Type B pancreatic cell (in vitro differentiated cells): ENCODE data around the gene OPALIN. TPM values are rescaled to one million over a fixed set of nuclear protein-coding genes. Genes with fewer than 3 reads are reported as not detected.

ENCODE experiments used
- DNase-seq: peaks from one replicate; pipeline ENCODE4 v3.0.0; 2021; ENCODE audit warnings: mixed read lengths; ENCODE audit not compliant: unreplicated experiment; ENCODE audit errors: extremely low spot score
- H3K27ac Mint-ChIP-seq: 2 replicates; pipeline ENCODE4 v1.8.0; 2021; ENCODE audit warnings: mild to moderate bottlenecking, mixed read lengths
- H3K27me3 Mint-ChIP-seq: 2 replicates; pipeline ENCODE4 v1.8.0; 2021; ENCODE audit warnings: mixed read lengths
- H3K36me3 Mint-ChIP-seq: 2 replicates; pipeline ENCODE4 v1.8.0; 2021; ENCODE audit warnings: mixed read lengths
- H3K4me1 Mint-ChIP-seq: one replicate; pipeline ENCODE4 v1.8.0; 2021; ENCODE audit warnings: mixed read lengths; ENCODE audit not compliant: unreplicated experiment
- H3K4me3 Mint-ChIP-seq: 2 replicates; pipeline ENCODE4 v1.8.0; 2021; ENCODE audit warnings: mild to moderate bottlenecking, mixed read lengths
- H3K9me3 Mint-ChIP-seq: 2 replicates; pipeline ENCODE4 v1.8.0; 2021; ENCODE audit warnings: mixed read lengths
- CTCF ChIP-seq: fragments of 200-600 bp; sonication (generic); conservative IDR thresholded peaks from 2 replicates; pipeline ENCODE4 v1.5.0; 2021; ENCODE audit warnings: antibody characterized with exemption, mild to moderate bottlenecking
- total RNA-seq: library from RNA; stranded (reverse); gene quantifications from 2 replicates; pipeline ENCODE4 v1.2.1, GENCODE V29; 2021; ENCODE audit warnings: low replicate concordance

The OPALIN gene
- total RNA-seq, 1 donor from 2014 or later: not detected

GRCh38 chr10:96389785-96390184 is 31.0 kb upstream of the OPALIN start:
- peaks cover 48% of the 10 kb centered on the region for H3K27me3 Mint-ChIP-seq
- peaks cover 6% of the 10 kb centered on the region for H3K4me1 Mint-ChIP-seq
- H3K9me3 Mint-ChIP-seq: no peaks in the 10 kb centered on the region
- no peak for TF ChIP-seq CTCF
- no peak overlapping the region for H3K27ac Mint-ChIP-seq
- no peak for DNase-seq
- no peak overlapping the region for H3K4me3 Mint-ChIP-seq
- no peaks in the 10 kb centered on the region for H3K36me3 Mint-ChIP-seq

GRCh38 chr10:96387601-96388000 is 28.8 kb upstream of the OPALIN start:
- H3K27me3 Mint-ChIP-seq: peaks cover 31% of the 10 kb centered on the region
- no peaks in the 10 kb centered on the region for H3K36me3 Mint-ChIP-seq
- no peak overlapping the region for H3K4me3 Mint-ChIP-seq
- peaks cover 6% of the 10 kb centered on the region for H3K4me1 Mint-ChIP-seq
- no peak overlapping the region for H3K27ac Mint-ChIP-seq
- no peak for DNase-seq
- no peak for TF ChIP-seq CTCF
- H3K9me3 Mint-ChIP-seq: peaks cover 2% of the 10 kb centered on the region

GRCh38 chr10:96387161-96387560 is 28.4 kb upstream of the OPALIN start:
- Mint-ChIP-seq H3K27ac (no peak overlapping the region), H3K9me3 (peaks cover 4% of the 10 kb centered on the region), H3K36me3 (no peaks in the 10 kb centered on the region), H3K27me3 (peaks cover 30% of the 10 kb centered on the region), H3K4me1 (peaks cover 6% of the 10 kb centered on the region), H3K4me3 (no peak overlapping the region)
- TF ChIP-seq CTCF: no peak
- DNase-seq: no peak

GRCh38 chr10:96384506-96384905 is 25.7 kb upstream of the OPALIN start:
- no peaks in the 10 kb centered on the region for H3K36me3 Mint-ChIP-seq
- DNase-seq: no peak
- H3K27ac Mint-ChIP-seq: no peak overlapping the region
- peaks cover 4% of the 10 kb centered on the region for H3K9me3 Mint-ChIP-seq
- H3K27me3 Mint-ChIP-seq: peaks cover 18% of the 10 kb centered on the region
- TF ChIP-seq CTCF: no peak
- no peak overlapping the region for H3K4me3 Mint-ChIP-seq
- H3K4me1 Mint-ChIP-seq: peaks cover 6% of the 10 kb centered on the region

GRCh38 chr10:96380821-96381220 is 22.0 kb upstream of the OPALIN start:
- TF ChIP-seq CTCF: no peak
- no peaks in the 10 kb centered on the region for H3K36me3 Mint-ChIP-seq
- no peak overlapping the region for H3K27ac Mint-ChIP-seq
- no peak overlapping the region for H3K4me3 Mint-ChIP-seq
- no peaks in the 10 kb centered on the region for H3K4me1 Mint-ChIP-seq
- H3K27me3 Mint-ChIP-seq: peaks cover 11% of the 10 kb centered on the region
- no peak for DNase-seq
- peaks cover 4% of the 10 kb centered on the region for H3K9me3 Mint-ChIP-seq

GRCh38 chr10:96379758-96380157 is 21.0 kb upstream of the OPALIN start:
- no peak for TF ChIP-seq CTCF
- H3K27me3 Mint-ChIP-seq: peaks cover 18% of the 10 kb centered on the region
- no peak for DNase-seq
- H3K36me3 Mint-ChIP-seq: no peaks in the 10 kb centered on the region
- no peak overlapping the region for H3K4me3 Mint-ChIP-seq
- H3K27ac Mint-ChIP-seq: no peak overlapping the region
- peaks cover 3% of the 10 kb centered on the region for H3K4me1 Mint-ChIP-seq
- H3K9me3 Mint-ChIP-seq: peaks cover 4% of the 10 kb centered on the region
